Dermis lymphatic vessel endothelial cell (primary cell): Measurements from ENCODE around the gene TAOK2. TPM values are rescaled to one million over a fixed set of nuclear protein-coding genes. Genes with fewer than 3 reads are reported as not detected.

ENCODE experiments used
- total RNA-seq: library from RNA; depleted of rRNA; stranded (reverse); fragments of >200 nt; gene quantifications from 2 replicates; pipeline ENCODE4 v1.2.1, GENCODE V29; 2014

The TAOK2 gene
- total RNA-seq, result 77.8 and 79.8 TPM in 2 replicates

DNA sequence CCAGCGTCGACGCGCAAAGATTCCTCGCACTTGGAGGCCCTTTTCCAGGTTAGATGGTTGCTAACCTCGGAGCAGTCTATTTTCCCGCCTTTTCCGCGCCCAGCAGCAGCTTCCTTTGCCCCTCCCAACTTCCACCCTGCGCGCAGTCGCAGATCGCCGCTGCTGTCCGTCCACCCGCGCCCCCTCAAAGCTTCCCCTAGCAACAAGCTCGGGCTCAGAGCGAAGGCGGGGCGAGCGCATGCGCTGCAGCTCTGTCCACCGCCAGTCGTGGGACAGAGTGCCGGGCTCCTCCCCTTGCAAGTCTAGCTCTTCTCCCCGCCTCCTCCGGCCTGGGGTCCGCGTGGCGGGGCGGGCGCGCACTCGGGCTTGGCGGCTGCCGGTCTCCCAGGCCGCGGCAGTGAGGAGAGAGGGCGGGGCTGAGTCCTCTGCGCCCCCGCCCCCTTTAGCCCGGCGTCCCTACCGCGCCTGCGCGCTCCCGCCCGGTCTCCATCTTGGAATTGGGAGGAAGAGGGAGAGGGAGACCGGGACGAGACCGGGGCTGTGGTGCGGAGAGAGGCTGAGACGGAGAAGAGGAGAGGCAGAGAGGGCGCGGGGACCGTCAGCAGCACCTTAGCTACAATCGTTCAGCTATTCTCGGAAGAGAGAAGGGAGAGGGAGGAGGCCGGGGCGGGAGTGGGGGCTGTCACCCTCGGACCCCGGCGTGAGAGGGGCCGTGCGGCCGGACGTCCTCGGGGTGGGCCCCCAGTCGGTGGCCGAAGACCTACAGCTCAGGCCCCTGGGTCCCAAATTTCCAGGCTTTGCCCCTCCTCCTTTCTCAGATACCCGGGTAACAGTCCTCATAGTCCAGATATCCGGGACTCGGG, at the start of gene TAOK2:
Gene TAOK2 (plus strand): TSS at position 485 of the 863 bp plus-strand sequence. CDS start 3,905 bp downstream, outside the sequence.

DNA sequence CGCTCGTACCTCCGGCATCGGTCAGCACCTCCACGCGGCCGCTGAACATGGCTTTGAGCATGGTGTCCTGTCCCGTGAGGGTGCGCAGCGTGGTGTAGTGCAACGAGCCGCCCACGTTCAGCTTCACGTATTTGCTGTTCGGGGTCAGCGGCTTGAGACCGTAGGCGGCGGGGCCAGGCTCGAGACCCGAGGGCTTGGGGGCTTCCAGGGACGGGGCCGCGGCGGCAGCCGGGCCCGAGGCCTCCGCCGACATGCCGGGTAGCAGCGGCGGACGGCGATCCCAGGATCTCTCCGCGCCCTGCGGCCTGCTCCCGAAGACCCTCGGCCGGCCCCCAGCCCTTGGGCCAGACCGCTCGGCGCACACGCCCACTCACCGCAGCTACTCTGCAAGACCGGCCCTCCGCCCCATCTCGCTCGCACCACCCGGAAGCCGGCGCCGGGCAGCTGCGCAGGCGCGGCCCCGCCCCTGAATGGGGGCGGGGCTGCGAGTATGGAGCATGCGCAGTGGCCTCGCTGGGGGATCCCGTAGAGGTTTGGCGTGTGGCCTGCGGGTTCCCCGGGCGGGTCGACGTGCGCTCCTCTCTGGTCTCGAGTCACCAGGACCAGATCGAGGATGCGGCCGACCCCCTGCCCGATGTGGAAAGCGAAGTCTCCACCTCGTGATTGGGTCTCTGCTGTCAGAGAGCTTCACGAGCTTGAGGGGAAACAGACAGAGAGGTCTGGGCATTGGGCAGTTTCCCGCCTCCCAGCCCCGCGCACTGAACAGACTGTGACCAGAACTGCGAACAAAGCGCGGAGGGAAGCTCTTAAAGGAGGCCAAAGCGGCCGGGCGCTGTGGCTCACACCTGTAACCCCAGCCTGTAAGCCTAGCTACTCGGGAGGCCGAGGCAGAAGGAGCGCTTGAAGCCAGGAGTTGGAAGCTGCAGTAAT, 47.6 kb upstream of the TAOK2 start, which contains the start of gene KCTD13:
Gene KCTD13 (minus strand): TSS at position 446 of the 930 bp plus-strand sequence. CDS start 193 bp downstream, at position 253.

DNA sequence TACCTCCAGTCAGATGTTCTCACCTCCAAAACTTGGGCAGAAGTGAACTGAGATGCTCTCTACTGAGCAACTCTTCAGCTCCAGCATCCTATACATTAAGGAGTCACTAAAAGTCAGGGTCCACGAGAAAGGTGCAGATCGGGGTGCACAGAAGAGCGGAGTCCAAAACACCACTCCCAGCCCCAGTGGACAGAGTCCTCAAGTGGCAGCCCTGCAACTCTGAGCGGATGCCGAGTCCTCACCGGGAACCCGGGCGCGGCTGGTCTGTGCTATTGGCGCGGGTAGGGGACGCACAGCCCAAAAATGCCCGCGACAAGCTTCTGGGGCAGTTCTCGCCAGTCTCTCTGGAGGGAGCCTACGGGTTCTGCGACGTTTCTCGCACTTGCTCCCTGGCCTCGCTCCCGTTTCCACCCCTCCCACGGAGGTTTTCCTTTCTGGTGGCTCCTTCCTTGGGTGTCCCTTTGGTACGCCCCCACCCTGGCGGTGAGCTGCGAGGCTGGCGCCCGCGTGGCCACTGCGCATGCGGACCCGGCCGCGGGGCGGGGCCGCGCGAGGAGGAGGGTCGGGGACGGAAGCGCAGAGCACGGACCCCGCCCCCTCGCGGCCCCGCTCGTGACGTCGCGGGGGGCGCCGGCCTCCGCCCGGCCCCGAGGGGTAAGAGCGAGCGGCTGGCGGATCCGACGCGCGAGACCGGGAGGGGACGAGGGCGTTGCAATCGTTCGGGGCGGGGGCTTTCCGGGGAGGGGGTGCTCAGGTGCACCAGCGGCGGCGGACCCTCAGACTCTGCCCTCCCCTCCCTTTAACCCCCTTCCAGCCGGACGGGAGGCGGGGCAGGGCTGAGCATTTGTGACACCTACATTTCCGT, 12.0 kb upstream of the TAOK2 start, which contains the start of gene TMEM219:
Gene TMEM219 (plus strand): TSS at position 601 of the 865 bp plus-strand sequence. CDS start 1,065 bp downstream, outside the sequence.

DNA sequence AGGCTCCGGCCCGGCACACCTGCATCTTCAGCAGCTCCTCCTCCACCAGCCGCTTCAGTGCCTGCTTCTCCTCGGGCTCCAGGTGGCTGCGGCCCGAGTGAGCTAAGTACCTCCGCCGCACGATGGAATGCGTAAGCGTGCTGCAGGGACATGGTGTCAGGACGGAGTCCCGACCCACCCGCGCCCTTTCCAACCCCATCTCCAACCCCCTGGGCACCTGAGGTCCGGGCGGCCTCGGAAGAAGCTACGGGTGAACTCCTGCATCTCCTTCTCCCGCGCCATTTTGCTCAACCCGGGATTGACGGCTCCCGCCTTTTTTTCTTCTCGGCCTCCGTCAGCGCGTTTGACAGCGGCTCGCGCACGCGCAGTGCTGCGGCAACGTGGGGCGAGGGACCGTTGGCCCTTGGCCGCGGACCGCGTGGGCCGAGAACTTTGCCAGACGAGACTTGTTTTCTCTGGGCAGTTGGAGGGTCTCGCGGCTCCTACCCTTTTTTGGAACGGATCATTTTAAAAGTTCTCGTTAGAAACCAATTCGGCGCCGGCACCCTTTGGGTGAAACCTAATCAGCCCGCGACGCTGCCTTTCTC, 21.7 kb downstream of the TAOK2 start, which contains the start of gene HIRIP3:
Gene HIRIP3 (minus strand): TSS at position 294 of the 587 bp plus-strand sequence. CDS start 12 bp downstream, at position 282.

DNA sequence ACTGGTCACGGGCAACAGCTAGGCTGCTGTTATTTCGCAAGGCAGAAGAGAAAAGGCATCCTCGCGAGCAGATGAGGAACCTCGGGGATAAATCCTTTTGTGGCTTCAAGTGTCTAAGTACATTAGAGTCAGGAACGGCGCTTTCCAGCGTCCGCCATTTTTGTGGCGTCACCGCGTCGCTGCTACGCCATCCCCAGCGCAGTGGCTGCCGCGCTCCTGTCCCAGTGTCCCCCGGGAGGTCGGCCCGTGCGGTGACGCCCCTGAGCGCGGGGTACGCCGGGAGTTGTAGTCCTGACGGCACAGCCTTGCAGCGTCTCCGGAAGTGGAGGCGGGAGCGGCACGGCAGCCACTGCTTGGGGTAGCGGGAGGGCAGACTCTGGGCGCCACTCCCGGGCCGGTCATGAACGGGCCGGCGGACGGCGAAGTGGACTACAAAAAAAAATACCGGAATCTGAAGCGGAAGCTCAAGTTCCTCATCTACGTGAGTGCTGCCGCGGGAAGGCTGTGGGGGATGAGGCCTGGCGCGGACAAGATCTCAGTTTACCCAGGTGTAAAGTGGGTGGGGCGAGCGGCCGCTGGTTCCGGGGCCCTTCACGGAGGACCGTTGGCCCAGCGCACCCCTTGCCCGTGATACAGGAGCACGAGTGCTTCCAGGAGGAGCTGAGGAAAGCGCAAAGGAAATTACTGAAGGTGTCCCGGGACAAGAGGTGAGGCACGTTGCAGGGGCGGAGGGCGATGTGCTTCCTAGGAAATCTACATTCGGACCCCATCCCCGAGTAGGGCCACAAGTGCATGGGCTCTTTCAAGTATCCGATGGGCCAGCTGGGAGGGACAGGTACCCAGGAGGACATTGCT, 22.5 kb downstream of the TAOK2 start, which contains the start of gene INO80E:
Gene INO80E (plus strand): TSS at position 331 of the 855 bp plus-strand sequence. CDS start 70 bp downstream, at position 401.

DNA sequence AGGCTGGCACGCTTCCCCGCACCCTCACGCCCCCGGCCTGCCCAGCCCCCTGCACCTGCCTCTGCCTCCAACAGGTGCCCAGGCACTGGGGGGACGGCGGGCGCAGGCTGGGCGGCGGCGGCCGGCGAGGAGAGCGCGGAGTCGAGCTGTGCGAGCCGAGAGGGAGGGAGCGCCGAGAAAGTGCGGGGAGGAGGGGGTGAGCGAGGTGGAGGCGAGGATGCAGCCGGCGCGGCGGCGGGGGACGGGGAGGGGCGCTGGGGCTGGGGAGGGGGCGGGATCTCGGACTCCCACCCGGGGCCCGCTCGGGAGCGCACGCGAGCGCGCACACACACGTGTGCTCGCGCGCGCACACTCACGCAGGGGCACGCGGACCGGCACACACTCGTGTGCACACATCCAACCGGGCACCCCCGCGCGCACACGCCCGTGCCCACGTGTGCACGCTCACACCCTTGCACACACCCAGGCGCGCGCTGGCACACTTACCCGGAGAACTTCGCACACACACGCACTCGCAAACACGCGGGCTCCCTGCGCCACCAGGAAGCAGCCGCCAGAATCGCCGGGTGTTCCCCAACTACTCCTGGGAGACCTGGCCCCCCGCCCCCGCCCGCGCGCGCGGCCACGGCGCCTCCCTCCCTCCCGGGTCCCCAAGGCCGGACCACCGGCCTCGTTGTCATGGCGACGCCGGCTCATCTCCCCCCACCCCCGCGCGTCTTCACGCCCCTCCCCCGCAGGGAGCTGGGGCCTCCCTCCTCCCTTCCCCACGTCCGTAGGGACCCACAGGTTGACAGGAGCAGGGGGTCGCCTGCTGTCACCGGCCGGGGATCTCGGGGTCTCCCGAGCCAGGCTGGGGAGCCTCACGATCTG, 37.4 kb downstream of the TAOK2 start, which contains the start of gene DOC2A:
Gene DOC2A (minus strand): TSS at position 184 of the 870 bp plus-strand sequence. CDS start 805 bp downstream, outside the sequence.

DNA sequence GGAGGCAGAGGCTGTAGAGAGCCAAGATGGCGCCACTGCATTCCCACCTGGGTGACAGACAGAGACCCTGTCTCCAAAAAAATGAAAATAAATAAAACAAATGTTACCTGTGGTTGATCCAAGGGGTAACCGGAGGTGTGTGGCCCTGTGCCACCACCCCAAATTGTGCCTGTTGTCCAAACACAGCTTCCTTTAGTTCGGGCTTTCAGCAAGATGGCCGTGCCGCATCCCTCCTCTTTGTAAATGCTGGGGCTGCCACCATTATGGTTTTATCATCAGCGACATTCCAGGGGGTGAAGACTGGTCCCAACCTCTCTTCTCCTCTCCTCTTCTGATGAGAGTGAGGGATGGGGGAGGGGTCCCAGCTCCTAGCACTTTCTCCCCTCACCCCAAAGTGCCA, 49.2 kb downstream of the TAOK2 start, which contains the start of gene C16orf92:
Gene C16orf92 (plus strand): TSS at position 312 of the 400 bp plus-strand sequence. CDS start 143 bp downstream, outside the sequence.

DNA sequence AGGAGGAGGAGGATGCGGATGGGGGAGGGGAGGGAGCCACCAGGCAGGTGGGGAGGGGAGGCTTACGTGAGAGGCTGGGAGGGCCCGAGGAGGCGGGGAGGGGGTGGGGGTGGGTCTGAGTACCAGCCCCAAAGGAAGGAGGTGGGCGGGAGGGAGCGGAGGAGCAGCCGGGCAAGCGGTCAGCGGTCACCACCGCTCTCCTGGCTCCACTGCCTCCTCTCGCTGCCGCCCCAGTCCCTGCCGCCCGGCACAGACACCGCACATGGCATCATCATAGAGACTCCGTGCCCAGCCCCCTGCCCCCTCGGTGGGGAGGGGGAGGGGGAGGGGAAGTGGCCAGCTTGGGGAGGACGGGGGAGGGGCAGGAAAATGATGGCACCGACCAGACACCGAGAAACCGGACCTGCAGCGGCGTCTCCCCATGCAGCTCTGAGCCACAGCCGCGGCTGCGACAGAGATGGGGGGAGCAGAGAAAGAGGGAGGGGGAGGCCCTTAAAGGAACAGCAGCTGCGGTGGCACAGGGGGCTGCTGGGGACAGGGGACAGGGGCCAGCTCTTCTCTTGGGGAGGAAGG, 57.3 kb downstream of the TAOK2 start, which contains the start of gene TLCD3B:
Gene TLCD3B (minus strand): TSS at position 431 of the 573 bp plus-strand sequence. CDS start 744 bp downstream, outside the sequence.

Other genes with a start within 250 kb of the TAOK2 start
- not detected in 2 replicates for gene C16orf54, start 227.9 kb upstream of the TAOK2 start, total RNA-seq
- gene ZG16, start 195.6 kb upstream of the TAOK2 start, total RNA-seq, result not detected in 2 replicates
- 15.1 TPM in 2 replicates for gene KIF22, start 183.1 kb upstream of the TAOK2 start, total RNA-seq
- gene MAZ, start 167.3 kb upstream of the TAOK2 start, total RNA-seq, result 102 and 129 TPM in 2 replicates
- under 0.01 and 0.09 TPM in 2 replicates for gene PRRT2, start 161.7 kb upstream of the TAOK2 start, total RNA-seq
- 14.0 and 15.6 TPM in 2 replicates for gene PAGR1, start 157.7 kb upstream of the TAOK2 start, total RNA-seq
- gene MVP, start 153.4 kb upstream of the TAOK2 start, total RNA-seq, result 106 and 116 TPM in 2 replicates
- 68.7 and 73.8 TPM in 2 replicates for gene CDIPT, start 110.6 kb upstream of the TAOK2 start, total RNA-seq
- gene SEZ6L2, start 74.3 kb upstream of the TAOK2 start, total RNA-seq, result 0.26 and 0.98 TPM in 2 replicates
- gene ASPHD1, start 73.4 kb upstream of the TAOK2 start, total RNA-seq, result 0.17 and 0.33 TPM in 2 replicates
- 2.6 and 3.2 TPM in 2 replicates for gene KCTD13, start 47.6 kb upstream of the TAOK2 start, total RNA-seq
- 54.8 and 69.0 TPM in 2 replicates for gene TMEM219, start 11.8 kb upstream of the TAOK2 start, total RNA-seq
- 3.6 and 5.5 TPM in 2 replicates for gene HIRIP3, start 21.7 kb downstream of the TAOK2 start, total RNA-seq
- 16.6 and 17.7 TPM in 2 replicates for gene INO80E, start 22.4 kb downstream of the TAOK2 start, total RNA-seq
- gene DOC2A, start 37.2 kb downstream of the TAOK2 start, total RNA-seq, result 0.09 and 0.33 TPM in 2 replicates
- gene C16orf92, start 49.3 kb downstream of the TAOK2 start, total RNA-seq, result not detected in 2 replicates
- not detected in 2 replicates for gene TLCD3B, start 57.4 kb downstream of the TAOK2 start, total RNA-seq
- gene ALDOA, start 91.9 kb downstream of the TAOK2 start, total RNA-seq, result 155 and 225 TPM in 2 replicates
- 190 and 227 TPM in 2 replicates for gene PPP4C, start 102.1 kb downstream of the TAOK2 start, total RNA-seq
- gene TBX6, start 118.1 kb downstream of the TAOK2 start, total RNA-seq, result 0.11 and 0.26 TPM in 2 replicates
- 22.9 and 26.1 TPM in 2 replicates for gene YPEL3, start 122.3 kb downstream of the TAOK2 start, total RNA-seq
- gene GDPD3, start 139.7 kb downstream of the TAOK2 start, total RNA-seq, result 0.86 and 1.2 TPM in 2 replicates
- gene MAPK3, start 149.4 kb downstream of the TAOK2 start, total RNA-seq, result 39.7 and 43.9 TPM in 2 replicates
- 0.76 and 1.5 TPM in 2 replicates for gene CORO1A, start 209.7 kb downstream of the TAOK2 start, total RNA-seq
- 13.4 and 26.9 TPM in 2 replicates for gene BOLA2B, start 219.8 kb downstream of the TAOK2 start, total RNA-seq
- gene SLX1A, start 220.0 kb downstream of the TAOK2 start, total RNA-seq, result 43.8 and 54.1 TPM in 2 replicates
- 1.5 and 1.9 TPM in 2 replicates for gene SULT1A3, start 225.4 kb downstream of the TAOK2 start, total RNA-seq